GM04503 (cell line): Measurements from ENCODE around the gene PLXNA2.

Experiments
- DNase-seq: peaks from one replicate; pipeline ENCODE4 v3.0.0-alpha.2; 2012; ENCODE audit warnings: low read depth

PLXNA2 gene

DNA sequence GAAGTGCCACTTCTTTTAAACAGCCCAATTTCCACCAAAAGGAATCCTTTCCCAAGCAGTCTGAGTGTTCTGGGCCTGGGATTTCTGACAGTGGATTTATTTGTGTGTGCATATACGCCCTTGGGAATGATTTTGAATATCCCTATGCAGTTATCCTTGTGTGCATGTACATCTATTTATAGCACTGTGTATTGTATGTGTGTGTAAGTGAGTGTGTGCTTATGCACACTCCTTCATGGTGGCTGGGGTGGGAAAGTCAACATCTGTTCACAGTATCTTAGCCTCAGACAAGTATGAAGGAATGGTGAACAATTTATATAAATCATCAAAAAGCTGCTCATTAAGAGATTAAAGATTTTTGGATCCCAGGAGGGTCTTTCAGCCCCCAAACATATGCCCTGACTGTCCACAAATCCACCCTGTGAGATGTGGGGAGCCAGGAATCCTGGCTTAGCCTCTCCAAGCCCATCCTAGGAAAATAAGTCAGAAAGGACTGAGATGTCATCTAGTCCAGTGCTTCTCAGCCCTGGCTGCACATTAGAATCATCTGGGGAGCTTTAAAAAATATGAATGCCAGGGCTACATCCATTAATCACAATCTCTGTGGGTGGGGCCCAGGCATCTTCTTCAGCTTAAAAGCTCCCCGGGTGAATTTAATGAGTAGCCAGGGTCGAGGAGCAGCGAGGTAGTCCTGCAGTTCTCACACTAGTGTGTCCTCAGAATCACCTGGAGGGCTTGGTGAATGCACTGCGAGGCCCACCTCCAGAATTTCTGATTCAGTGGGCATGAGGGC lies 101.4 kb downstream of the PLXNA2 start:
- DNase-seq: no peak

DNA sequence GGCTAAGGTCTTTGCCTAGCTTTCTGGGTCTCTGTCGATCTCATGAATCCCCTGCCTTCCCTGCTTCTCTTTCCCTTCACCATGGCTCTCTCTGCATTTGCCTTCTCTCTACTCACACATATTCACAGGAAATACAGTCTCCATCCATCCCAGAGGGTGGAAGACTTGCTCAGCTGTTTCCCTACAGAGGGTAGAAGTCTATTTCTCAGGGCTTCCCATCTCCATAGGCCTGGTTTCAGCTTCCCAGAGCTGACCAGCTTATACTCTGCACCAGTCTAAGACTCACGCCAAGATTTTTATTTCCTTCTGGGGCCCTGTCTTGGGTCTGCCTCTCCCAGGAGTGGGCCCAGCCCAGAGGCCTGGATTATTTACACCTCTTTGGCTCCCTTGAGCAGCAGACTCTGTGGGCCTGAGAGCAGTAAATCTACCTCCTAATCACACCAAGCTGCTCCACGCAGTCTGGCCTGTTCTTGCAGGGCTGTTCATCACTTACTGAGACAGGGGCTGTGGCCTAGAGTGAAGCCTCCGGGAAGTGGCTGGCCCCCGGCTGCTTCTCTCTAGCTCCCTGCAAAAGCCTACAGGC lies 102.5 kb downstream of the PLXNA2 start:
- DNase-seq: no peak

DNA sequence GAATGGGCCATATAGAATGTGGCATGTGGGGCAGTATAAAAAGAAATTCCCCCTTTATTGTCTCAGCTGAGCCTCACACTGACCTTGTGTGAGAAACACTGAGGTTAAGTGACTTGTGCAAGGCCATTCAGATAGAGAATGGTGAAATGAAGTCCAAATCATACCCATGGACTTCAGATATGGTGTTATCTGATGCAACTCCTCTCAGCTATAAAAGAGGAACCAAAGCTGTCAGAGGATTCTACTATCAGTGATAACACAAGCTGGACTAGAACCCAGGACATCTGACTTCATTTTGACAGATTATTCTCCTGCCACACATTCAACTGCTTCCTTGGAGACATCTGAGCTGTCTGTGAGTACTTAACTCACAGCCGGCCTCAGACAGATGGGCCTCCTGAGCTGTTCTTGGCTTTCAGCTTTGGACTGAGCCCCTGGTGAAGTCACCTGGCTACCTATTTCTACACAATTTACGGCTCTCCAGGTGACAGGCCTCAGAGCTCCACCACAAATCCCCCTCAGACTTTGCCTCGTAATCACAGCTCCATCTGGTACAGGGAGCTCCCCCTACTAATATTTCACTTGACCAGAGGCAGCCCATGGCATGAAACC lies 104.6 kb downstream of the PLXNA2 start:
- no peak for DNase-seq

DNA sequence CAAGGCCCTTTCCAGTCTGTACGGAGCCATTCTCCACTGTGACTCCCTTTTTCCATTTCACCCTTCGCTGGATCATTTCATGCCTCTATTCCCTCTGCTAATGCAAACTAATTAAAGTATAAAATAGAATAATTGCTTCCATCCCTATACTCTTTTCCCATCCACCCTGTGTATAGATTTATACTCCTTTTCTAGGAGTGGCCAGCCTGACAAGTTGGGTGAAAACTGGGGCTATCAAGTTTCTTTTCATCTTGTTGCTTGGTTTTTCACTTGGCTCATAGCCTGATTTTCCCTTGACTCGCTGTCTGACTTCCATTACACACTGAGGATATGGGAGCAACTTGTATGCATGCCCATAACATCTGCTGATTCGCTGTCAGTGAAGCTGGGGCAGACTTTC lies 107.0 kb downstream of the PLXNA2 start:
- DNase-seq: no peak

DNA sequence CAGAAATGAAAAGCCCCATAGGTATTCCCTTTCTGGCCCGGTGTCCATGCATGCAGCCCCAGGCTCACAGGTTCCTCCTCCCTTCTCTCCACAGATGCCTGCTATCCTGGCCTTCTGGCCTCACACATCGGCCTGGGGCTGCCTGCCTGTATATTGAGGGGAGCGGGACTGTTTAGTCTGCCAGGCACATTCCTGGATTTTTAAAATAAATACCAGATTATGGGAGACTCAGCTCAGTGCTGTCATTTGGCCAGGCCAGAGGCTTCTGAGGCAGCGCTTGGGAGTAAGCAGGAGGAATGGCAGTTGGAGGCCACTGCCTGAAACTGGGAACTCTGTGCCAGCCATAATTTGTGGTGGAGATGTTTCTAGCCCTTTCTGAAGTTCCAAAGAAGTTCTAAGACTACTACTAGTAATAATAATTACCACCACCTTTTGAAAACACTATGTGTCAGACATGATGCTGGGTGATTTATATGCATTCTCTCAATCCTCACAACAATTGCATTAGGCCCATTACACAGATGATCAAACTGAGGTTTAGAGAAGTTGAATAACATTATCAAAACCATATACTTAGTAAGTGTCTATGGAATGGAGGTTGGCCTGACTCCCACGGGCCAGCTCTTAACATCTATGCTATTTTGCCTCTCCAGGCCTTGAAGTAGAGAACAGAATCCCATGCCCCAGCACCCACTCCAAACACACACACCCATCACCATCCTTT lies 107.6 kb downstream of the PLXNA2 start:
- no peak for DNase-seq

DNA sequence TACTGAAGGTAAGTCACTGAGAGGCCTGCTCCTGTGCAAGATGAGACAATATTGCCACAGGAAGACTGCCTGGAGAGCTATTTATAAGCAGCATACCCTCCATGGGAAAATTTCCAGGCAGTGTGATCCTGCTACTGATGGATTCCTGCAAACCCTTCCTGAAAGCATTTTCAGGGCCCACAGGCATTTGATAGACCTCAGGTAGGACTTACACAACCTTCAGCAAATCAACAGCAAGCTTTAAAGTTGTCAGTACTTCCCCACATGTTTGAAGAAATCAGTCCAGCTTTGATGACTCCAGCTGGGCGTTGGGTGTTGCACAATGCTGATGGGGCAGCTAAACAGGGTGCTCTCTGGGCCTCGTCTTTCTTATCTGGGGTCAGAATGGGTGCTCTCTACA lies 108.8 kb downstream of the PLXNA2 start:
- no peak for DNase-seq

DNA sequence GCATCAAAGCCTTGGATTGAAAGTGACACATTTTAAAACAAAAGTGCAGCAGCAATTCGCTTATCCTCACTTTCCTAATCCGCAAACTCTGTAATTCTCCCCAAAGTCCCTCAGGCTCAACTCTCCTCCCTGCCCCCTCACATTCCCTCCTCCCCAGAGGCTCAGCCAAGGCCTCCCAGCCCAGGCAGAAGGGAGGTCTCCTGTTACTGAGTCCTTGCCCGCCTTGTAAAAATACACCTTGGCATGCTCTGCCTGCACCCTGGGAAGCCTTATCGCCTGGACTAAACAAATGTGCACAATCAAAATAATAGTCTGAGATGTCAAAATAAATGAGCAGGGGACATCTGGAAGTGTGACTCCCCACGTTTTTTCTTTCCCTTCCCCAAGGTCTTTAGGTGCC lies 109.7 kb downstream of the PLXNA2 start:
- no peak for DNase-seq

DNA sequence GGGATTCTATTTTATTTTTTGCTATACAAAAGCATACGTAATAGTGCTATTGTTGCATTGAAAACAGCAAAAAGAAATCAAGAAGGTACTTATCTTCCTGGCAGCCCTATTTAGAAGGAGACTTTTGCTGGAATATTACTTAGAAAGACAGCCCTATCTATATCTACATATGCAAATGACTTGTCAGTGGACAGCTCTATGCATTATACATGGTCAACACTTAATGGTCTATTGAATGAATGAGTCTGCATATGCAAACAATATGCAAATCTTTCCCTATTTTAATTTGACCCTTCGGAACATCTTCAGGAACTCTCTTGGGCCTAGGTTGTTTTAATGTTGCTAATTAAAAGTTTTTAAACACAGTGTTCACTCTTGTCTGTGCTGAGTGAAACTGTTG lies 110.8 kb downstream of the PLXNA2 start:
- DNase-seq: no peak

DNA sequence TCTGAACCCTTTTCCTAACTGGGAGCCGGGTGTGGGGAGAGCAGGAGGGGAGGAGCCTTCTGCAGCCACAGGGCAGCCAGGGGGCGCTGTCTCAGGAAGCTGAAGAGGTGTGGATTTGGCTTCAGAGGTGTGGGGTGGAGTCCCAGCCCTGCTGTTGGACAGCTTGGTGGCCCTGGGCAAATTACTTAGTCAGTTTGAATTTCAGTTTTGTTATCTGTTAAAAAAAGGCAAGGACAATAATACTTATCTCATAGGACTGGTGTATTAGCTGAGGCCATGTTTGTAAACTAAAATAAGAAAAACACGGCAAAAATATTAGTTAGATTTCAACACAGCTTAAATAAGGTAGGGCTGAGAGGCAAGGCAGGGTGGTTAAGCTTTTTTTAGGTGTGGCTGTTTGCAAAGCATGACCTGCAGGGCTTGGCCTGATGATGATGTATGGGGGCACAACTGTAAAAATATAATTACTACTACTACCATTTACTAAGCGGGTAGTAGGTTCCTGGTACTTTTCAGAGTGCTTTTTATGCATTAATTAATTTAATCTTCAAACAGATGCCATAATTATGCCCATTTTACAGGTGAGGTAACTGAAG lies 111.8 kb downstream of the PLXNA2 start:
- no peak for DNase-seq

DNA sequence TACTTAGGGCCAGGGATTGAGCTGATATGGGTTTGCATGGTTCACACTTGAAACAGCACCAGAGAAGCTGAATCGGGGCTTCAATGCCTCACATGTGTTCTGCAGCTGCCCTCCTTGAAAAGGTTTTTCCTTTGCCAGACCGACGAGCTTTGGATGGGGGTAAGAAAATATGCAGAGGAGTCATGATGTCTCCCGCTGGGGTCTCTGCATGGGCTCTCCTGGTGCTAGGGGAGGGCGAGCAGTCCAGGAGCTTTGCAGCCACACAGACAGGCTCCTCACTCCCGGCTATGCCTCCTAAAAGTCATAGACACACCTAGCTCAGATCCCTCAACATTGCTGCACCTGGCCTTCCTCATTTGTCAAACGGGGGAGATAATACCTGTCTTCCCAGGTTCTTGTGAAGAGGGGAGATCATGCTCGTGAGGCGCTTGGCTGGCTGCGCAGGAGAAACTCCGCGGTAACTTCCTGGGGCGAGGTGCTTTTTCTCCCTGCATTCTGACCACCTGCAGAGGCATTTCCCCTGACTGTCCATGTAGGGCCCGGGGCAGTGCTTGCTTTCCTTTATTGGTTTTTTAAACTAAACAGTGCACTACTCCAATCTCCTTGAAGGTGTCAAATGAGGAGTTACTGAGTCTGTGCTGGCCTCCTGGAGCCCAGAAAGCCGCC lies 112.4 kb downstream of the PLXNA2 start:
- no peak for DNase-seq

DNA sequence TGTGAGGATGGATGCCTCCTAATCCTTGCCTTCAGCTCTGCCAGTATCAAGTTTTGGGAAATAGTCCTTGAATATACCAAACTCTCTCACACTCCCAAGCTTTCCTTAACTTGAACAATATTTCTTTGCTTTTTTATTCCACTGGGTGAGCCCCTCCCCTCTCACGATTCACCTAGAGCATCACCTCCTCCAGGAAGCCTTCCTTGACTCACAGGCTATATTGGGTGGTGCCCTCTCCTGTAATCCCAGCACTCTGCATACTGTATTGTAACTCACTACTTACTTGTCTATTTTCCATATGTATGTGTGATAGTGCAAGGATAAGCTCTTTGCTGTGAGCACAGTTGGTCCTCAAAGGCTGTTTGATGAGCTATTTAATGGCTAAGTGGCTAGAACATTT lies 114.7 kb downstream of the PLXNA2 start:
- DNase-seq: no peak

DNA sequence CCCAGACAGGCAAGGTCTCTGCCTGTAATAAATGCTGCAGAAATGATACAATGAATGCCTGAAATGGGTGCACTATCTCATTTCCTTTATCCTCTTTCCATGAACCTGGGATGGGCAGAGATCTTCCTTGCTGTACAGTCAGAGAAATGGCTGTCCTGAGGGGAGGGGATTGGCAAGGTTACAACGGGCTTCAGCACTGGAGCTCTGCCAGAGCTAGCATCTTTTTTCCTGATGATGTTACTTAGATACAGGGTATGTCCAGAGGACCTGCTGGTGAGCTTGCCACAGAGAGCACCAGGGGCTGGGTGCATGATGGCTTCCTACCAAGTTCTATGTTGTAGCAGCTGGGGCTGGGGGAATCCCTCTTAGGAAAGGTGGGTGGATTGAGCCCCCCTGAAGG lies 115.1 kb downstream of the PLXNA2 start:
- no peak for DNase-seq

DNA sequence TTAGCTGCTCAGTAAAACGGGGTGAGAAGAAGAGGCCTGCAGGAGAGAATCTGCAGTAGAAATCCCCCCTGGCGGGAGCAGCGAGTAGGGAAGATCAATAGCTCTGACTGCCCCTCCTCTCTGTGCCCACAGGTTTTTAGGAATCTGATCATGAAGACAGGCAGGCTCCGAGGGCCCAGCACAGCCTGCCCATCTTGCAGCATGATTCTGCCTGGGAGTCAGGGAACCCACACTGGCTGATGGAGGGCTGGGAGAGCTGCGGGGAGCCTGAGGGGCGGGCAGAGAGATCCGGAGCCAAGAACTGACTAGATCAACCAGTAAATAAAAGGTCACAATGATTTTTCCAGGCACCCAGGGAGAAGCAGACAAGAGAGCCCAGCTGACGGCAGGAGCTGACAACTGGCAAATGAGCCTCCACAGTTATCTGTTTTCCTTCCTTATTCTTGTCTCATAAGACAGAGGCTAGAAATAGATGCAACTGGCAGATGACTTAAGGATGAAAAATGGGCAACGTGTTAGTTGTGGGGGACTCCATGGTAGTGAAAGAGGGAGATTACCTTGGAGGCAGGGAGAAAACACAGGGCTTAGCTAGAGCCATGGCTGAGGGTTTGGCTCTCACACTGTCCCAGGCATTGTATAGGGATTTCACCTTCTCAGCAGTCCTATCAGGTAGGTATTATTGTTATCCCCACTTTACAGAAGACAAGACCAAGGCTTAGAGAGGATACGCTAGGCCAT lies 116.2 kb downstream of the PLXNA2 start:
- DNase-seq: no peak

DNA sequence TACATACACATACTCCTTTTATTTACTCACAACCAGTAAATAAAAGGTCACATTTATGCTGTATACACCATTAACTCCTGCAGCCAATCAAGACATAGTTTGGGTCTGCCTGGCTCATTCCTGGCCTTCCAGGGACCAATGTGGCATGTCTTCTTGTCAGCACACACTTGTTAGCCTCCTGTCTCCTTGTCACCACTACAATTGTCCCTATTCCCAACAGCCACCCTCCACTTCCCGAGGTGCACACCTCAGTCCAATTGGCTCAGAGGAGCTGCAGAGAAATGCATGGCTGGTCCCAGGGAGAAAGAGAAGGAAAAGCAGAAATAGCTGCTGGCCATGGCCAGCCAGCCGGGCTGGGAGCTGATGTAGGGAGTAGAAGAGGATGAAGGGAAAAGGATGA lies 116.9 kb downstream of the PLXNA2 start:
- no peak for DNase-seq

DNA sequence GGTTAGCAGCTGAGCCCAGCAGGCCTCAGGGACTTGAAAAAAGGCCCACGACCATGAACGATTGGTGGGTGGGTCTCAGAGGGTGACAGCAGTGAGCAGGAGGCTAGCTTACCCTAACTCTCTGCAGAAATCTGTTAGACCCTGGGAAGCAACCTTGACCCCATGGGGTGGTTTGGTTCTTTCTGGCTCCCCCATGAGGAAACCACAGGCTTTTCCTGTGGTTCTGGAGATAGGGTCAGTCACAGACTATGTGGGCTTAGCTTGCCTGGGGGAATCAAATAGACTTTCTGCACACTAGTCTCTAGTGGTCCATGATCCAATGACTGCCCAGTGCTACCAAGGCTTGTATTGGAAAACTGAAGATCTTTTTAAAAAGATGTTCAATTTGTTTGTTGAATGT lies 118.1 kb downstream of the PLXNA2 start:
- no peak for DNase-seq

DNA sequence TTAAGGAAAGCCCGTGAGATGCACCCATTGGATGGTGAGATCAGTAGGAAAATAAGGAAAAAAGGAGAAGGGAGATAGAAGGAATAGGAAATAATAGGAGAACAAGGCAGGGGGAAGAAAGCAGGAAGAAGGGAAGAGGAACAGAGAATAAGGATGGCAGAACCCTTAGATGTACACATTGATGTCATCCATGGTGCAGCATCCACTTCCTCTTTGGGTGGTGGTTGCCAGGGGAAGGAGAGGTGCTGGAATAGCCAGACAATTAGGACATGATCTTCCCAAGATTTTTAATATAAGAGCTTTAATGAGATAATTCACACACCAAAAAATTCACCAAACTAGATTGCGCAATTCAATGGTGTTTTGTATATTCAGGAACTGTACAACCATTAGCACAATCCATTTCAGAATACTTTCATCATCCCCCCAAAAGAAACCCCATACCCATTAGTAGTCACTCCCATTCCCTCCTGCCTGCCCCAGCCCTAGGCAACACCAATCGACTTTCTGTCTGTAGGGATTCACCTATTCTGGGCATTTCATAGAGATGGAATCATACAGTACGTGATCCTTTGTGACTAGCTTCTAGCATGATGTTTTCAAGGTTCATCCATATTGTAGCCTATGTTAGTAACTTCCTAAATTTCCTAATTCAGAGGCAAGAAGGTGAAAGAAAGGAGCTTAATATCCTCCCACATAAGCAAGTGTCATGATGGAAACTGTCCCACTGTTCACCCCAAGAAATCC lies 121.4 kb downstream of the PLXNA2 start:
- no peak for DNase-seq

DNA sequence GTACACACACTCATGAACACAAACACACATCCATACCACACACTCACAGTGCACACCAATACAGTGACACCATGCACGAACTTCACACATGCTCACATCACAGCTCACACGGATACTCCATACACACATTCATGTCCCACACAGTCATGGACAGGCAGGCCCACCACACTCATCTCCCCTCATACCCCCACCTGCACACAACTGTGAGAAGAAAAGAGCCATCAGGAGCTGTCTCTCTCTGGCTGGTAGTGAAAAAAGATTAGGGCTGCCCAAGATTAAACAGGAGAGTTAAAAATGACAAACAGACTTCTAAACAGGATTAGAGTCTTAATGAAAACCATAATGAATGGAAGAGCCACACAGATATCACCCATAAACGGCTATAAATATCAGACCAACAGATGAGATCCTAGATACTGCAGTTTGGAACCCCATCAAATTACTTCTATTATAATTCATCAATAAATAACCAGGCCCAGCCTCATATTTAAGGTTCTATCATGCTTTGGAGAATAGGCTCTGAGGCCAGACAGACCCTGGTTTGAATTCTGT lies 122.3 kb downstream of the PLXNA2 start:
- no peak for DNase-seq

DNA sequence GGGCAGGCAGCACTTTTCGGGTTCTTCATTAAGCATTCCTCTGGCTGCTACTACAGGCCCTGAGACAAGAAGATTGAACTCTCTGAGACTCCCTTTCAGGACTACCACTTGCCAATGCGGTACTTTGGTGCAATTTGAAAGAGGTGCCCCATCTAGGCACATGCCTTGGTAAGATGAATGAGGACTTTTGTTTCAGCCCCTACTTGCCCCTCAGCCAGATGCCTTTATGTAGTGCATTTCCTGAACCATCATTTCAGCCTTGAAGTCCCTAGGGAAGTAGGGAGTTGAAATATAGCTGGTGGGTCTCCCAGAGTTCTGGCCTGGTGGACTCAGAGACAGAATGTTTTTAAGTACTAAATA lies 123.8 kb downstream of the PLXNA2 start:
- DNase-seq: no peak

DNA sequence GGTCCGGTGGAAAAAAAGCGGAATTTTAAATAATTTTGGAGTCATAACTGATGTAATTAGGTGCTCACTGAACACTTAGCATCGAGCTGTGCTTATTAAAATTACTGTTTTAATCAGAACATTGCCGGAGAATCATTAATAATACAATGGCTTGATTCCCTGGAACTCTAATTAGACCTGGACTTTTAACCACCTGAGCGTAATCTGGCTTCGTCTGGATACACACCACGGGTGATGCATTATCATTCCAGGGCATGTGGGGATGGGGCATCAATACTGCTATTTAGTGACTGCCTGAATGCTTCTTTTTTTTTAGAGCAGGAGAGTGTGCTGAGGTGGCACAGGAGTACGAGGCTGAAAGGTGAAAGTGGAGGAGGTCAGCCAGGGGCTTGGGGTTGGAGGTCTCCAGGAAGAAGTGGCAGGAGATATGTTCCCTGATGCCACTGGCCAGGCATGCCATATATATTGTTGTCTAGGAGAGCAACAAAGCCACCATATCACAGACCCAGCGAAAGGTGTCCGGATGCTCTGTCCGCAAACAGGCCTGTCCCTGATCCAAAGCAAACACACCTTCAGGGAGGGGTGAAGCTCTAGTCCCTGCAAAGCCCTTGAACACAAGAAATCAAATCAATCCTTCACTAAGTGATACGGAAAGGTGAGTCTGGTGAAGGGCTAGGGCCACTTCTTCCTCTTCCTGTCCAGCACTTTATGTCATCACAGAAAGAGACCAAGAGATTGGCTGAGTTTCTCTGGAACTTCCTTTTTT lies 125.2 kb downstream of the PLXNA2 start:
- DNase-seq: no peak

DNA sequence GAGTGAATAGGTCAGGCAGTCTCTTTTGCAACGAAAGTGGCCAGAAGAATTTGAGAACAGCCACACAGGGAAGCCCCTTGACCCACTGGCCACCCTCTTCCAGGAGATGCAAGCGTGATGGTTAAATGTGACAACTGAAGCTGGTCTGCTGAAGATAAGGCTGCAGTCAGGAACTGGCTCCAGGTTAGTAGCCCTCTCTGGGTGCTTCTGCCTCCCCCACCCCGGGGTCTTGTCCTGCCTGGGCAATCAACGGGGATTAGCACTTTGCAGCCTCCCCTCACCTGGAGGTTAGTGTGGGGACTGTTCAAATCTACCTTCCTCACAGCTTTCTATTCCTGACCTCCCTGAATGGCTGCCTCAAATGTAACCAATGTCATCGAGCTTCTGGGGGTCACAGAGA lies 125.9 kb downstream of the PLXNA2 start:
- DNase-seq: no peak
